Retinal pigment epithelial cell (primary cell): ENCODE results near the gene TMCC1.
A peak's percentile ranks its signal among the peaks of the same experiment; 100 is the strongest.
"Not testable (repeated sequence)": the region's sequence is repeated elsewhere in the genome, so short reads cannot be mapped to it uniquely, and the experiment has no call there.

ENCODE experiments used
- DNase-seq: peaks from one replicate; pipeline ENCODE4 v3.0.0-alpha.2; 2010; ENCODE audit warnings: low read depth
- H3K4me3 ChIP-seq: 2 replicates; pipeline ENCODE4 v1.5.1; 2011; ENCODE audit warnings: mild to moderate bottlenecking, low read length, control low read depth, moderate library complexity
- CTCF ChIP-seq: conservative IDR thresholded peaks from 2 replicates; pipeline ENCODE4 v1.5.1; 2011; ENCODE audit warnings: low read depth, low read length, control low read depth, inconsistent platforms

The TMCC1 gene

GRCh38 chr3:129676985-129677384 lies 216.5 kb downstream of the TMCC1 start:
- H3K4me3 ChIP-seq = no peak overlapping the region
- no peak for DNase-seq
- no peak for TF ChIP-seq CTCF

- DNase-seq = not testable (repeated sequence)
Observed at GRCh38 chr3:129674798-129675123, 218.8 kb downstream of the TMCC1 start.

GRCh38 chr3:129673897-129674797 lies 219.4 kb downstream of the TMCC1 start:
- no peak for DNase-seq

More at GRCh38 chr3:129674798-129675123, 218.8 kb downstream of the TMCC1 start:
- not testable (repeated sequence) for H3K4me3 ChIP-seq

GRCh38 chr3:129673012-129673411 lies 220.5 kb downstream of the TMCC1 start:
- H3K4me3 ChIP-seq = no peak overlapping the region
- DNase-seq = no peak
- TF ChIP-seq CTCF = no peak

More at GRCh38 chr3:129673897-129674797, 219.4 kb downstream of the TMCC1 start:
- no peak for TF ChIP-seq CTCF
- no peak overlapping the region for H3K4me3 ChIP-seq

GRCh38 chr3:129672412-129672811 lies 221.1 kb downstream of the TMCC1 start:
- TF ChIP-seq CTCF = no peak
- no peak overlapping the region for H3K4me3 ChIP-seq
- DNase-seq = no peak

GRCh38 chr3:129665024-129665768 lies 228.3 kb downstream of the TMCC1 start:
- DNase-seq = no peak
- no peak overlapping the region for H3K4me3 ChIP-seq
- no peak for TF ChIP-seq CTCF

- no peak for TF ChIP-seq CTCF
- H3K4me3 ChIP-seq = no peak overlapping the region
- peak; percentile 38 for DNase-seq
Observed at GRCh38 chr3:129663930-129664646, 229.4 kb downstream of the TMCC1 start.
